Stomach (tissue), 9 donors: ENCODE measurements around the gene RTL10. TPM values are rescaled to one million over a fixed set of nuclear protein-coding genes. Genes with fewer than 3 reads are reported as not detected.

Source experiments
- DNase-seq, 2 donors: peaks; one replicate each; pipeline versions ENCODE4 v3.0.0 to v3.0.0-alpha.2; 2013 to 2019
- H3K27ac ChIP-seq, 5 donors: fragments of 200-600 bp in 4 of 5; sonication (generic) in 4 of 5; one replicate each; pipeline ENCODE4 v1.5.1; 2013 to 2019; ENCODE audit warnings: mild to moderate bottlenecking in 1 of 5, moderate library complexity in 1 of 5
- H3K27me3 ChIP-seq, 3 donors: fragments of 200-600 bp; sonication (generic); one replicate each; pipeline ENCODE4 v1.5.1; 2017 to 2019; ENCODE audit warnings: mixed run types in 1 of 3
- H3K36me3 ChIP-seq, 4 donors: fragments of 200-600 bp; sonication (generic); 1 replicate in 3 of 4; 2 replicates in 1 of 4; pipeline ENCODE4 v1.5.1; 2016 to 2019
- H3K4me1 ChIP-seq, 4 donors: fragments of 200-600 bp; sonication (generic); one replicate each; pipeline ENCODE4 v1.5.1; 2016 to 2019
- H3K4me3 ChIP-seq, 4 donors: fragments of 200-600 bp; sonication (generic) in 3 of 4; one replicate each; pipeline ENCODE4 v1.5.1; 2016 to 2019; ENCODE audit warnings: mild to moderate bottlenecking in 1 of 4
- H3K9me3 ChIP-seq, 4 donors: fragments of 200-600 bp; sonication (generic); one replicate each; pipeline ENCODE4 v1.5.1; 2016 to 2019
- EP300 ChIP-seq: sonication (generic); formaldehyde crosslinking; IDR thresholded peaks from one replicate; pipeline ENCODE4 v1.6.1; 2017; ENCODE audit warnings: antibody characterized with exemption
- POLR2A ChIP-seq, 4 donors: fragments of 450-650 bp; IDR thresholded peaks; one replicate each; pipeline ENCODE4 v1.6.1; 2016; ENCODE audit warnings: antibody characterized with exemption in 4 of 4, control low read depth in 2 of 4, mild to moderate bottlenecking in 1 of 4, moderate library complexity in 1 of 4
- POLR2AphosphoS5 ChIP-seq, 3 donors: sonication (generic); formaldehyde crosslinking; IDR thresholded peaks; one replicate each; pipeline ENCODE4 v1.6.1; 2016; ENCODE audit warnings: antibody characterized with exemption in 3 of 3
- WGBS, 5 donors: extraction: QIAGEN DNeasy Blood & Tissue Kit in 3 of 5; methylation state at CpG; one replicate each; pipeline versions ENCODE4 v1.1.5 to v1.1.7; 2013 to 2018; 5-methylcytosine and 5-hydroxymethylcytosine counted together
- intact Hi-C: fragments of 100-400 bp; cut with DNase I; formaldehyde crosslinking; loops from one replicate; pipeline ENCODE4 v1.15.1; 2023; ENCODE audit warnings: low total_unique reads
- polyA plus RNA-seq, 3 donors: library from polyadenylated mRNA; stranded (reverse); fragments of 200-250 nt; gene quantifications; one replicate each; pipeline ENCODE4 v1.2.3, GENCODE V29; 2013
- total RNA-seq, 5 donors: library from RNA; depleted of rRNA; stranded (reverse); fragments of >200 nt; gene quantifications; one replicate each; pipeline versions ENCODE4 v1.1.0 to v1.2.3, GENCODE V29; 2014 to 2016
- TF ChIP-seq, protein P1 (sequence below), 7 experiments: fragments of 450-650 bp in 4 of 7; fragments of 200-600 bp in 3 of 7; sonication (generic) in 3 of 7; IDR thresholded peaks; one replicate each; pipeline ENCODE4 v1.5.1; 2016 to 2019; ENCODE audit warnings: antibody characterized with exemption in 7 of 7, control low read depth in 2 of 7, mild to moderate bottlenecking in 1 of 7
- donor health status: healthy with polysubstance abuse.
- donor health status: Bipolar disorder and iron deficiency.
- donor health status: healthy.

Gene RTL10
- total and polyA plus RNA-seq, 8 donors, result 1.7 to 28.1 (median 8.4) TPM

- WGBS, 5 donors, result 87 to 91% (median 89%) methylated on average over 5 to 9 of the region's 9 CpGs
- H3K27ac ChIP-seq, result no peak overlapping the region
- no peak overlapping the region for H3K4me3 ChIP-seq
- peaks cover 43 to 60% (median 56%) of the 10 kb centered on the region in 4 donors for H3K4me1 ChIP-seq
- TF ChIP-seq POLR2AphosphoS5 (IDR thresholded peaks at IDR 0.05) (no peak), EP300 (no peak), POLR2A (IDR thresholded peaks at IDR 0.05) (no peak)
- TF ChIP-seq, protein P1, sequence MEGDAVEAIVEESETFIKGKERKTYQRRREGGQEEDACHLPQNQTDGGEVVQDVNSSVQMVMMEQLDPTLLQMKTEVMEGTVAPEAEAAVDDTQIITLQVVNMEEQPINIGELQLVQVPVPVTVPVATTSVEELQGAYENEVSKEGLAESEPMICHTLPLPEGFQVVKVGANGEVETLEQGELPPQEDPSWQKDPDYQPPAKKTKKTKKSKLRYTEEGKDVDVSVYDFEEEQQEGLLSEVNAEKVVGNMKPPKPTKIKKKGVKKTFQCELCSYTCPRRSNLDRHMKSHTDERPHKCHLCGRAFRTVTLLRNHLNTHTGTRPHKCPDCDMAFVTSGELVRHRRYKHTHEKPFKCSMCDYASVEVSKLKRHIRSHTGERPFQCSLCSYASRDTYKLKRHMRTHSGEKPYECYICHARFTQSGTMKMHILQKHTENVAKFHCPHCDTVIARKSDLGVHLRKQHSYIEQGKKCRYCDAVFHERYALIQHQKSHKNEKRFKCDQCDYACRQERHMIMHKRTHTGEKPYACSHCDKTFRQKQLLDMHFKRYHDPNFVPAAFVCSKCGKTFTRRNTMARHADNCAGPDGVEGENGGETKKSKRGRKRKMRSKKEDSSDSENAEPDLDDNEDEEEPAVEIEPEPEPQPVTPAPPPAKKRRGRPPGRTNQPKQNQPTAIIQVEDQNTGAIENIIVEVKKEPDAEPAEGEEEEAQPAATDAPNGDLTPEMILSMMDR (IDR thresholded peaks at IDR 0.05), result no peak
- intact Hi-C loops, result no loop called here
- no peaks in the 10 kb centered on the region for H3K27me3 ChIP-seq
- H3K36me3 ChIP-seq, result peaks cover 12 to 38% (median 22%) of the 10 kb centered on the region in 4 donors
- no peaks in the 10 kb centered on the region for H3K9me3 ChIP-seq
- DNase-seq, result no peak
Observed at GRCh38 chr22:19846620-19847344, 7.9 kb downstream of the RTL10 start.

DNA sequence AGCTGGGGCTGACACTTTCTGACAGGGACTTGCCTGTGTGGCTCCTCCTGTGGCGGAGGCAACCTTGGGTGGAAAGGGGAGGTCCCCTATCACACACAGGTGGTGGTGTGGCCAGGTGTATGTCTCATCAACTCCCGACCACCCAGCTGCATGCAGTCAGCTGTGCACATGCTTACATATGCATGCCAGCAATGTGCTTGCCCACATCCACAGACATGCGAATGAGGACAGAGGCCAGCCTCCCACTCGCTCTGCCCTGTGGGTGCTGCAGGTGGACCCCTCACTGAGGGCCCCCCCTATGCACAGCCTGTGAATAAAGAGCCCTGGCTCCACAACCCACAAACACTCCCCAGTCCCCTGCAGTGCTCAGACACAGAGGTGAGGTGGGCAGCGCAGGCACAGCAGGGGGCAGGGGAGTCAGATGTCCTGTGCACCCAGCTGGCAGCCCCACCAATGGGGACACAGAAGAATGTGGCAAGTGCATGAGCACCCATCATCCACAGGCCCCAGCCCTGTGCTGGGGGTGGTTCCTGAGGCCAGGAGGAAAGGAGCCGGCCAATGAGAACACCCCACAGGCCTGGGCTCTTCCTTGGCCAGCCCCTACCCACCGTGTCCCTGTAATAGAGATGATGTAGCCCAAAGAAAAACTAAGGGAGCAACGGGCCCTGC lies 9.5 kb downstream of the RTL10 start:
- peaks cover 36 to 45% (median 43%) of the 10 kb centered on the region in 4 donors for H3K4me1 ChIP-seq
- TF ChIP-seq POLR2AphosphoS5 (IDR thresholded peaks at IDR 0.05), result no peak
- no peak for TF ChIP-seq POLR2A (IDR thresholded peaks at IDR 0.05)
- TF ChIP-seq, protein P1 (IDR thresholded peaks at IDR 0.05), result no peak
- TF ChIP-seq EP300, result no peak
- 78 to 86% (median 80%) methylated on average over 6 to 8 of the region's 8 CpGs for WGBS, 5 donors
- no peak for DNase-seq
- no peaks in the 10 kb centered on the region for H3K27me3 ChIP-seq
- peaks cover 0 to 22% (median 6%) of the 10 kb centered on the region in 4 donors for H3K36me3 ChIP-seq
- intact Hi-C loops, result no loop called here
- H3K4me3 ChIP-seq, result no peak overlapping the region
- H3K9me3 ChIP-seq, result no peaks in the 10 kb centered on the region
- H3K27ac ChIP-seq, result peak overlapping the region in 3 of 5 donors; percentile 48 to 66 (median 58)

GRCh38 chr22:19844377-19845053 lies 10.2 kb downstream of the RTL10 start:
- TF ChIP-seq, protein P1 (IDR thresholded peaks at IDR 0.05), result no peak
- TF ChIP-seq POLR2AphosphoS5 (IDR thresholded peaks at IDR 0.05), result peak in 2 of 3 donors; percentile 11 to 45
- TF ChIP-seq POLR2A (IDR thresholded peaks at IDR 0.05), result no peak
- WGBS, 5 donors, result 21 to 31% (median 23%) methylated on average over 9 to 18 of the region's 18 CpGs
- peak overlapping the region in 4 of 5 donors; percentile 24 to 66 (median 53) for H3K27ac ChIP-seq
- H3K36me3 ChIP-seq, result peaks cover 0 to 16% (median under 1%) of the 10 kb centered on the region in 4 donors
- H3K27me3 ChIP-seq, result no peaks in the 10 kb centered on the region
- intact Hi-C loops, result no loop called here
- H3K4me3 ChIP-seq, result no peak overlapping the region
- peaks cover 31 to 42% (median 37%) of the 10 kb centered on the region in 4 donors for H3K4me1 ChIP-seq
- no peaks in the 10 kb centered on the region for H3K9me3 ChIP-seq
- peak; percentile 55 to 57 for DNase-seq

- Histone ChIP-seq H3K27me3 (no peaks in the 10 kb centered on the region), H3K9me3 (no peaks in the 10 kb centered on the region), H3K36me3 (peaks cover 0 to 10% (median 0%) of the 10 kb centered on the region in 4 donors), H3K27ac (peak overlapping the region in 4 of 5 donors; percentile 24 to 66 (median 53)), H3K4me1 (peaks cover 25 to 40% (median 33%) of the 10 kb centered on the region in 4 donors), H3K4me3 (no peak overlapping the region)
- WGBS, 5 donors, result 43 to 60% (median 50%) methylated on average over 7 to 11 of the region's 11 CpGs
- TF ChIP-seq EP300, result no peak
- no peak for TF ChIP-seq POLR2A (IDR thresholded peaks at IDR 0.05)
- TF ChIP-seq, protein P1 (IDR thresholded peaks at IDR 0.05), result no peak
- no peak for TF ChIP-seq POLR2AphosphoS5 (IDR thresholded peaks at IDR 0.05)
- intact Hi-C loops, result no loop called here
- no peak for DNase-seq
Observed at GRCh38 chr22:19843857-19844376, 10.8 kb downstream of the RTL10 start.
